Mononuclear cell (primary cell): Measurements from ENCODE around the gene SPATS2L. TPM values are rescaled to one million over a fixed set of nuclear protein-coding genes. Genes with fewer than 3 reads are reported as not detected.

ENCODE experiments used
- H3K27me3 ChIP-seq: 2 replicates; pipeline ENCODE4 v1.6.0; 2011; ENCODE audit warnings: low read length, control low read depth; ENCODE audit not compliant: insufficient read depth
- H3K4me1 ChIP-seq: 2 replicates; pipeline ENCODE4 v1.5.1; 2011; ENCODE audit warnings: mild to moderate bottlenecking, low read length, control low read depth; ENCODE audit not compliant: insufficient read depth
- H3K4me3 ChIP-seq: 2 replicates; pipeline ENCODE4 v1.5.1; 2011; ENCODE audit warnings: mild to moderate bottlenecking, low read length, moderate library complexity
- H3K9me3 ChIP-seq: 2 replicates; pipeline ENCODE4 v1.5.1; 2011; ENCODE audit warnings: low read depth, mild to moderate bottlenecking, control low read depth, low read length
- total RNA-seq: library from RNA; depleted of rRNA; stranded (reverse); fragments of >200 nt; gene quantifications from one replicate; pipeline ENCODE4 v1.2.3, GENCODE V29; 2012

SPATS2L gene
- total RNA-seq, 1 donor = 3.5 TPM

DNA sequence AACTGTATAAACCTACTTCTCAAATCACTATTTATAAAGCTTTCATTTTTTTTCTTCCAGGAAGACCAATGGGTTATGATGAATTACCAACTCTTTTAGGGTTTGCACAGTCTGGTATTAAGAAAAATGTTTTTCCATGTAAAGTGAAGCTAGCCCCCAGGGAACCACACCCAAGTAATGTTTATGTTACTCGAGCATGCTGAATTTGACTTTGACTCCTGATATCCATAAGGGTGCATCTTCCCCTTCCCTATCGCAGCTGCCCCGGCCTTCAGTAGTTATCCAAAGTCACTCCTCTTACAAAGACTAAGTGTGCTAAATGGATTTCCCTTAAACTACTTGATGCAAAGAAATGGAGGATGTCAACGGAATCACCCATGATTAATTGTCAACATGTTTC lies 181.7 kb downstream of the SPATS2L start:
- H3K9me3 ChIP-seq = no peaks in the 10 kb centered on the region
- no peaks in the 10 kb centered on the region for H3K4me1 ChIP-seq
- H3K27me3 ChIP-seq = no peaks in the 10 kb centered on the region
- H3K4me3 ChIP-seq = no peak overlapping the region

DNA sequence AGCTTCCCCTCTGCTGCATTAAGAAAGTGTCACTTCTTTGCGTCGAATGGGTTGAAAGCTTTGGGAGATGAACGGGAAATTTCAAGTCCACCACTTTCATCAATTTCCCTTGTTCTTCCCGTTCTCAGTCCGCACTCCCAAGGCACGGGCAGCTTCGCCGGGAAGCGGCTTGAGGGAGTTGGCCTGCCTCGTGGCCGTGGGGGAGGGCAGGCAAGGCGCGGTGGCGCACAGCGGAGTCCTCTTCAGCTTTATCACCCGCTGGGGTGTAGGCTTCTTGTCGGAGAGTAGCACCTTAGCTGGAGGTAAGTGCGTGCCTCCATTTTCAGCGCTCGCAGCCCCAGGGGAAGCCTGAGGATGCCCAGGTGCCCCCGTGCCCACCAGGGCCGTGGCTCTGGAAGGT lies 183.5 kb downstream of the SPATS2L start:
- Histone ChIP-seq H3K27me3 (no peaks in the 10 kb centered on the region), H3K4me1 (no peaks in the 10 kb centered on the region), H3K4me3 (no peak overlapping the region), H3K9me3 (no peaks in the 10 kb centered on the region)

DNA sequence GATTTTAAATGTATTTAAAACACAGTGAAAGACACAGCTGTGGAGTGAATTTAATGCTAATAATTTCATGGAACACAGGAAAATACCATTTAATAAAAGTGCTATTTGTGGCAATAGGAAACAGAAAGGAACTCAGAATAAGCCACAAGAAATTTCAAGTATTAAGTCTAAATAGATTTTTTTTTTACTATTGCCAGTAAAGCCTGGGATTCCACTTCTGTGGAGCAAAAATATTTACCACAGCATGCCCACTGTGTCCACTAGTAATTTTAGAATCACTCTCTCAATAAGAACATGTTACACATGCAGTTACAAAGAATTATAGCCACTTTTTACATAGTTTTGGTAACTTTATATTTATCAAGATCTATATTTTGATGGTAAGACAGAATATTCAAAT lies 186.2 kb downstream of the SPATS2L start:
- Histone ChIP-seq H3K9me3 (no peaks in the 10 kb centered on the region), H3K4me3 (no peak overlapping the region), H3K27me3 (no peaks in the 10 kb centered on the region), H3K4me1 (no peaks in the 10 kb centered on the region)

DNA sequence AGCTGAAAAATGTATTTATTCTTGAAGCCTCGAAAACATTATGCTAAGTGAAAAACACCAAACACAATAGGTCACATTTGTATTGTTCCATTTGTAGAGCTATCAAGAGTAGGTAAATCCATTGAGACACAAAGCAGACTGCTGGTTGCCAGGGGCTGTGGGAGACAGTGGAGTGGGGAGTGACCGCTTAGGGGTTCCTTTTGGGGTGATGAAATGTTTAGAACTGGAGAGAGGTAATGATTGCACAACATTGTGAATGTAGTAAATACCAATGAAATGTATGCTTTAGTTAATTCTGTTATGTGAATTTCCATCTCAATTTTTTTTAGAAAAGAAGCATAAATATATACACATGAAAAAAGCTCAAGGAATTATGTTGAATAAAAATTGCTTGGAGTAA lies 187.6 kb downstream of the SPATS2L start:
- Histone ChIP-seq H3K4me1 (no peaks in the 10 kb centered on the region), H3K4me3 (no peak overlapping the region), H3K27me3 (no peaks in the 10 kb centered on the region), H3K9me3 (no peaks in the 10 kb centered on the region)

DNA sequence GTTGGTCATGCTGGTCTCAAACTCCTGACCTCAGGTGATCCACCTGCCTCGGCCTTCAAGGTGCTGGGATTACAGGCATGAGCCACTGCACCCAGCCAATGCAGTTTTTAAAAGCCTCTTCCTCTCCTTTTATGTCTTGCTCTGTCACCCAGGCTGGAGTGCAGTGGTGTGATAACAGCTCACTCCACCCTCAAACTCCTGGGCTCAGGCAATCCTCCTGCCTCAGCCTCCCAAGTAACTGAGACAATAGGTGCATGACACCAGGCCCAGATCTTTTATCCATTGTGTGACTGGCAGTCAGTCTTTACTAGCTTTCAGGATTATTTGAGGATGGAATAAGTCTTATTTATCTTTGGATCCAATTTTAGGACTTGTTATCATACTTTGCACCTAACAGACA lies 190.2 kb downstream of the SPATS2L start:
- Histone ChIP-seq H3K4me1 (no peaks in the 10 kb centered on the region), H3K9me3 (no peaks in the 10 kb centered on the region), H3K4me3 (no peak overlapping the region), H3K27me3 (no peaks in the 10 kb centered on the region)

DNA sequence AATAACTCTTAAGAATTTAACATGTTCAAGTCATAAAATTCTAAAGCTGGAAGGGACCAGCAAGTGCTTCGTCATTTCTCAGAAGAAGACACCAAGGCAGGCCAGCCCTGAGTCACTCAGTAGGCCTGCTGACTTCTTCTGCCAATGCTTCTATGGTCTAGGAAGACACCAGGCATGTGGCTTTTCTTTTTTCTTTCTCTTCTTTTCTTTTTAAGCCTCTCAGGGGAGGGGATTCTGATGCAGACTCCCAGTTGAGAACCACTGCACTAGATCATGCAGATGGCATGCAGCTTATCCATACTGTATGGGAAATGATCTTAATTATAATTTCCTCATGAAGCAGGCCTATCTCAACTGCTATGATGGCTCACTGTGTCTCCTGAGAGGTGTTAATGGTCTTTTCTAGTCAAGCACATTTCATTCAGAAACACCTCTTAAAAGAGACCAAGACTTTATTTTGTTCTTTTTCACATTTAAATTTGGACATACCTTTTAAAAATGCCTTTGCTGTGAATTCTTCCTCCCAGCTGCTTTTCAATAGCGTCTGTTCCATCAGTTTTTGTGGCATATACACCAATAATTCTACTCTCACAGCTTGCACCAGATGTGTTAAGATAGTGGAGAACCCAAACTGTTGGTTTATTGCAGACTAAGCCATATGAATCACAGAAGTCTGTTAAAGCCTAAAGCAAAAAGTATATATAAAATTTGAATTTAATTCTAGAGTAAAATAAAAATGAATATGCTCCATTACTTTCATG lies 192.1 kb downstream of the SPATS2L start:
- Histone ChIP-seq H3K9me3 (no peaks in the 10 kb centered on the region), H3K4me1 (no peaks in the 10 kb centered on the region), H3K4me3 (no peak overlapping the region), H3K27me3 (no peaks in the 10 kb centered on the region)

DNA sequence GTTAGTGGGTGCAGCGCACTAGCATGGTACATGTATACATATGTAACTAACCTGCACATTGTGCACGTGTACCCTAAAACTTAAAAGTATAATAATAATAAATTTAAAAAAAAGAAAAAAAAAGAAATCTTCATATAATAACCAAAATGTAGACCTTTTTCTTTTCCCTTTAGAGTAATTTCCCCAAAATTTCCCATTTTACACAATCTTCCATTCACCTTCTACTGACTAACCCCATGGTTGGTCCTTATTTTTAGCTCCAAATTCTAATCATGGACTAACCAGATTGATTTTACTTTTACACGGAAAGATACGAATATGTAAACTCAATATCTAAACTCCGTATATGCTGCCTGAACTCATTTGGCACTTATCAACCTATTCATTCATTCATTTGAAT lies 195.7 kb downstream of the SPATS2L start:
- no peaks in the 10 kb centered on the region for H3K9me3 ChIP-seq
- no peaks in the 10 kb centered on the region for H3K4me1 ChIP-seq
- no peak overlapping the region for H3K4me3 ChIP-seq
- H3K27me3 ChIP-seq = no peaks in the 10 kb centered on the region

DNA sequence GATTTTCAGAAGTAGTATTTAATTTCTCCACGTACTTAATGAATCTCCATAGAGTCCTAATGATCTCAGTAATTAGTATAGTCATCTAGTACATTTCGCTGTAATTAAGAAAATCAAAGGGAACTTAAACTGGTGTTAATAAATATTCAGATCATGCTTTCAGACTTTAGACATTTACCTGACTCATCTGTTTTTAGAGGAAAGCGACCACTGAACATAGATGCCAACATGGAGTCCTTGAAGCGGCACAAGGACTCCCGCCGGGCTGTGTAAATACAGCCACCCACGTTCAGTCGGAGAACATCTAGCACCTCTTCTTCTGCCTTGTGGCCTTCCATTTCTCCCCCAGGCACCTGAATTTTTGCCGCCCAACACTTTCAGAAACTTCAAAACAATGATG lies 200.2 kb downstream of the SPATS2L start:
- Histone ChIP-seq H3K4me1 (peaks cover 14% of the 10 kb centered on the region), H3K4me3 (no peak overlapping the region), H3K9me3 (no peaks in the 10 kb centered on the region), H3K27me3 (no peaks in the 10 kb centered on the region)

DNA sequence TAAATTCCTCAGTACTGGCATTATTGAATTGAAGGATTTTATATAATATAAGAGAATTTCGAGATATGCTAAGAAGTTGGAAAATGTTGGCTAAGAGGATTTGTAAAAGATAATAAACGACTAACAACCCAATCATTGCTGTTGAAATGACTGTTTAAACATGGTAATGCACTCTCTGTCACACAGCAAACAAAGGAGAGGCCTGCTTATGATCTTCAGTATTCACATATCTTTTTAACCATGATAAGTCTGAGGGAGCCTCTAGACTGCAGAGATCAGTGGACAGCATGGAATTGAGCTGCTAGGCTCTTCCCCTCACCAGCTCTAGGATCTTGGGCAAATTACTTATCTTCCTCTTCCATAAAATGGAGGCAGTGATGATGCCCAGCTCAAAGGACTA lies 200.7 kb downstream of the SPATS2L start:
- no peaks in the 10 kb centered on the region for H3K9me3 ChIP-seq
- no peak overlapping the region for H3K4me3 ChIP-seq
- peaks cover 3% of the 10 kb centered on the region for H3K27me3 ChIP-seq
- peaks cover 14% of the 10 kb centered on the region for H3K4me1 ChIP-seq

DNA sequence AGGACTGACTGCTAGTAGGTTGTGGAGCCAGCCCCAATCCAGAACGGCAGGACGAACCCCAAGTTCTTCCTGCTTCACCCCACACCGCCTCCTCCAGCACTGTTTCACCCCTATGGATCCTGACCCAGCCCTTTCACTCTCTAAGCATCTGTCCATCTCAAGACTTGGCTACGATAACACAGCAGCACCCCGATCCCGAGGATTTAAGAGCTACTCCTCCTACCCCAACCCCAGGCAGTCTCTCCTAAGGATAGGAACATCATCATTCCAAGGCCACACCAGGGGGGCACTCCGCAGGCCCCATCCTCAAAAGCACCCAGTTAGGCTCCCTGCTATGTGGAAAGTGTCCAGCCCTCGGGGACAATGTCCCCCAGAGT lies 202.7 kb downstream of the SPATS2L start:
- H3K4me1 ChIP-seq = peaks cover 14% of the 10 kb centered on the region
- peak overlapping the region; percentile 74 for H3K4me3 ChIP-seq
- H3K27me3 ChIP-seq = peaks cover 7% of the 10 kb centered on the region
- H3K9me3 ChIP-seq = no peaks in the 10 kb centered on the region

DNA sequence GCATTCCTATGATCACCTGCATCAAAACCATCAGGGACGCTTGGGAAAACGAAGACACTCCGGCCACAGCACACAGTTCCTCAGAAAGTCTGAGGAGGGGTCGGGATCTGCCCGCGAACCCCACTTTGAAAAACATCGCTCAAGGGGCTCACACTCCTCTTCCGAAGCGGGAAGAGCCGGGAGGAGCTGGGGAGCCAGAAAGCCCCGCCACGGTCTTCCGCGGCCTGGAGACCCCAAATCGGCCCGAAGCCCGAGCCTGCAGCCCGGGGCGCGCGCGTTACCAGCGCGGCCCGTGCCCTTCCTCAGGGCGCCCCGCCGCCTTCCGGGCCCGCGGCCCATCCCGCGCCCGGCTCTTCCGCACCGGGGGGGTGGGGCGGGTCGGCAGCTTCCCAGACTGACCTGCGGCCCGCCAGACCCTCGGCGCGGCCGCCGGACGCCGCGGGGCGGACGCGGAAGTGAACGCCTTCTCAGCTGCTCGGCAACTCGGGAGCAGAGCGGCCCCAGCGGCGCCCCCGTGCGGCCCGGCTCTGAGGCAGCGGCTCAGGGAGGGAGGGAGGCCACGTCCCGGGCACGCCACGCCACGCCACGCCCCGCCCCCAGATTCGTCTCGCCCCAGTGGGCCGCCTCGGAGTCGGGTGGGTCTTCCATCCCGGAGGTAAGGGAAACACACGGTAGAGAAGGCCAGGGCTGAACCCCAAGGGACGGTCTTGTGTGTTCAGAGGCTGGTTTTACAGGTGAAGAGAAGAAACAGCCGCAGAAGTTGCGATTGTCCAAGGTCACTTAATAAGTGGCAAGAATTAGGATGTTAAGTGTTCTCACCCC lies 203.3 kb downstream of the SPATS2L start, which contains the start of gene KCTD18:
Gene KCTD18 (minus strand): TSS at position 457 of the 822 bp plus-strand sequence. CDS start 3,052 bp downstream, outside the sequence.
- H3K27me3 ChIP-seq = peaks cover 7% of the 10 kb centered on the region
- H3K4me1 ChIP-seq = peaks cover 18% of the 10 kb centered on the region
- H3K4me3 ChIP-seq = peak within 1 kb of the TSS; percentile 74
- no peaks in the 10 kb centered on the region for H3K9me3 ChIP-seq

DNA sequence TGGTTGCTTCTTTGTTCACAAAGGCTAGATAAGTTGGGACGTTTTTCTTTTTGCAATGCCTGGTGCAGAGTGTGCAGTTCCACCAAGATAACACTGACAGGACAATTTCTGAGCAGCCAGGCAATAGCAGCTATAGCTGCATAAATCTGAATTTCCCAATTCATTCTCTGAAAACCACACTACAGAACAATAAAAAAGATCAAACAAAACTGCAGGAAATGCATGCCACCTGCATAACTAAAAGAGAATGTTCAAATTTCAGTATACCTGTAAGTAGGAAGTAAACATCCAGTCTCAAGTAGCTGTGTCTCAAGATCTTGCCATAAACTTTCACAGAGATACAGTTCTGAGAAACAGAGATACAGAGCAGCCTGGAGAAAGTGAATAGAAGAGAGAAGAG lies 208.7 kb downstream of the SPATS2L start:
- Histone ChIP-seq H3K4me1 (peaks cover 10% of the 10 kb centered on the region), H3K27me3 (peaks cover 11% of the 10 kb centered on the region), H3K4me3 (no peak overlapping the region), H3K9me3 (no peaks in the 10 kb centered on the region)

DNA sequence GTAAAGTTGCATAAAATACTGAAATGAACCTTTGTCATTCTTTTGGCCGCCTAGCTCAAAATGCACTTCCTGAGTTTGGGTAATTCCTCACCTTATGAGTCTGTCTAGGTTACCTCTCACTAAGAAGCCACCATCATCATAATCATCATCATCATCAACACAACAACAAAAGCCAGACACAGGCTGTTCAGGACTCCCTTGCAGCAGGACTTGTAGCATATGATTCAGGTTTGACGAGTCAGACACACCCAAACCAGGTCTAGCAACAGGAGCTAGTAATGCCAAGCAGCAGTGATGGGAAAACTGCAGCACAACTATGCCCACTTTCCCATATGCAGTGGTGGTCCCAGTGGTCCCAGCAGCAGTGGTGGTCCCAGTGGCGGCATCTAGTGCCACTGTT lies 216.7 kb downstream of the SPATS2L start:
- H3K4me1 ChIP-seq = peaks cover 9% of the 10 kb centered on the region
- H3K4me3 ChIP-seq = no peak overlapping the region
- H3K9me3 ChIP-seq = no peaks in the 10 kb centered on the region
- H3K27me3 ChIP-seq = peaks cover 3% of the 10 kb centered on the region

DNA sequence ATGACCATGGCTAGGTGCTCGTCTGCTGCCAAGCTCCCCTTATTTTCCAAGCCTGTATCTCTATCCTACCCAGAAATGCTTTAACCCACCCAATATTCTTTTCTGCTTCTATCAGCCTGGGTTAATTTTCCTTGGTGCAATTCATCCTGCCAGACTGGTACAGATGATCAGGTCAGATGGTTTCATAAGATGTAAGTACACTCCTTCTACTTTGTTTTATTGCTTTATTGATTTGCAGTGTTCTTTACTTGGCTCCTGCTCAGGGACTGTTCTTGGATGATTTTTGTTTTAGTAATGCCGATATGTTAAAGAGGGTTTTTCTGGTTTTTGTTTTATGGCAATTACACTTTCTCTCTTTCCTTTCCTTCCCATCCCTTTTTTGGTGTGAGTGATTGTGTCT lies 217.1 kb downstream of the SPATS2L start:
- Histone ChIP-seq H3K9me3 (no peaks in the 10 kb centered on the region), H3K4me3 (no peak overlapping the region), H3K27me3 (peaks cover 3% of the 10 kb centered on the region), H3K4me1 (peaks cover 9% of the 10 kb centered on the region)

DNA sequence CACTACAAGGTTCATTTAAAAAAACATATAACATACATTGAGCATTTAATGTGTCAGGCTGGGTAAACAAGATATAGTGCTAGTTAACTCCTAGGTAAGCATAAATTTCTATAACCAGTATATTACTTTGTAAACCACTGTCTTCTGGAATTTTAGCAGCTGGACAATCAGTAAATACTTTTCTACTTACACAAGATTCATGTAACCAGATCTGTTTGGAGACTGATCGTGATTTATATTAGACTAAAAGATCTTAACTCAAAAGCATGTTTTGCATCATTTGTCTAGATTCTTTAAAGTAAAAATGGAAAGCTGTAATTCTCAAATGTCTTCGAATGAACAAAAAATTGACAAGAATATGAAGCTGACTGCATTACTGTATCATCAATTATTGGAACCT lies 218.6 kb downstream of the SPATS2L start:
- Histone ChIP-seq H3K4me1 (peaks cover 9% of the 10 kb centered on the region), H3K27me3 (peaks cover 3% of the 10 kb centered on the region), H3K9me3 (no peaks in the 10 kb centered on the region), H3K4me3 (no peak overlapping the region)

DNA sequence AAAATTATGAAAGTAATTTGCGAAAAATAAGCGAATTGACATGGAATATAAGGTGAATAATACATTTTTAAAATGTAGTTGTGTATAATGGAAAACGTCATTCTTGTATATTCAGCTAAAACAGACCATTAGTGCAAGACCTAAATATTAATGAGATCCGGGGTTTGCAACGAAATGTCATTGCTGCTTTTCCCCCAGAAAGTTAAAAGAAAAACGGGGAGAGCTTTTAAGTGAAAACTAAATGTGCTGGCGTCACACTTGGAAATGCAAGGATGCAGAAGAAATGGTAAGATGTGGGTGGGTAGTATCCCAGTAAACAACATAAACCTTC lies 219.0 kb downstream of the SPATS2L start:
- peaks cover 3% of the 10 kb centered on the region for H3K27me3 ChIP-seq
- peaks cover 9% of the 10 kb centered on the region for H3K4me1 ChIP-seq
- no peaks in the 10 kb centered on the region for H3K9me3 ChIP-seq
- H3K4me3 ChIP-seq = peak overlapping the region; percentile 77
